ENCODE measurements around the gene DSE.

GRCh38 chr6:116380346-116380745, 9.6 kb downstream of the DSE start:
- TF ChIP-seq GATA2 (IDR thresholded peaks at IDR 0.05; ENCODE audit: low read depth, low read length) = no peak
- no peak for TF ChIP-seq GATA3 (IDR thresholded peaks at IDR 0.05; ENCODE audit: low read depth, low read length)

All from SH-SY5Y (cell line).